Mesothelial cell of epicardium (in vitro differentiated cells): Measurements from ENCODE around the gene RANBP10. TPM values are rescaled to one million over a fixed set of nuclear protein-coding genes. Genes with fewer than 3 reads are reported as not detected.
A peak's percentile ranks its signal among the peaks of the same experiment; 100 is the strongest.

ENCODE experiments used
- DNase-seq, 2 experiments: peaks; one replicate each; pipeline ENCODE4 v3.0.0; 2021; ENCODE audit warnings: low spot score in 2 of 2; ENCODE audit not compliant: unreplicated experiment in 2 of 2
- H3K27ac Mint-ChIP-seq: 2 replicates; pipeline ENCODE4 v1.8.0; 2021; ENCODE audit warnings: mixed read lengths
- H3K27me3 Mint-ChIP-seq: 2 replicates; pipeline ENCODE4 v1.8.0; 2021; ENCODE audit warnings: low read depth, mixed read lengths
- H3K36me3 Mint-ChIP-seq: 2 replicates; pipeline ENCODE4 v1.8.0; 2021; ENCODE audit warnings: mixed read lengths
- H3K4me1 Mint-ChIP-seq: 2 replicates; pipeline ENCODE4 v1.8.0; 2021; ENCODE audit warnings: mixed read lengths
- H3K4me3 Mint-ChIP-seq: 2 replicates; pipeline ENCODE4 v1.8.0; 2021; ENCODE audit warnings: mild to moderate bottlenecking, moderate library complexity, mixed read lengths
- H3K9me3 Mint-ChIP-seq: 2 replicates; pipeline ENCODE4 v1.8.0; 2021; ENCODE audit warnings: mixed read lengths
- total RNA-seq: library from RNA; stranded (reverse); gene quantifications from 3 replicates; pipeline ENCODE4 v1.2.1, GENCODE V29; 2021
- TF ChIP-seq, protein P1 (sequence below): fragments of 200-600 bp; sonication (generic); IDR thresholded peaks from one replicate; pipeline ENCODE4 v1.5.0; 2021; ENCODE audit warnings: antibody characterized with exemption; ENCODE audit not compliant: unreplicated experiment

RANBP10 gene
- total RNA-seq, 1 donor from 2014 or later = 24.0 TPM

DNA sequence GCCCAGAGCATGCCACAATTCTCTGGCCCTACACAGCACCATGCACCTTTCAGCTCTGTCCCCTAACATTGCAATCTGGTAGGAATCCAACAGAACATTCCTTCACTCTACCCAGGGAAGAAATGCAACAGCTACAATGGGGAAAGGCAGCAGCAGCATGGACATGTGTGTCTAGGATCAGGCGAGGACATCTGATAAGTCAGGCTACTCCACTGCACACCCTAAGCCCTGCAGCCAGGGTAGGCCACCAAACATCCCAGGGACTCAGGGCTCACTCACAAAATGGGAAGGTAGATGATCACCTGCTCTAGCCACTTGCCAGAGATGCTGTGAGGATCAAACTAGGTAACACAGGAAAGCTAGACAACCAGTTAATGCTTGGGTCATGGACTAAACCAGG, 5.1 kb downstream of the RANBP10 start:
- Mint-ChIP-seq H3K9me3 (no peaks in the 10 kb centered on the region), H3K27me3 (no peaks in the 10 kb centered on the region), H3K4me1 (peaks cover 17% of the 10 kb centered on the region), H3K4me3 (no peak overlapping the region), H3K36me3 (peaks cover 22% of the 10 kb centered on the region), H3K27ac (no peak overlapping the region)
- DNase-seq = no peak
- TF ChIP-seq, protein P1, sequence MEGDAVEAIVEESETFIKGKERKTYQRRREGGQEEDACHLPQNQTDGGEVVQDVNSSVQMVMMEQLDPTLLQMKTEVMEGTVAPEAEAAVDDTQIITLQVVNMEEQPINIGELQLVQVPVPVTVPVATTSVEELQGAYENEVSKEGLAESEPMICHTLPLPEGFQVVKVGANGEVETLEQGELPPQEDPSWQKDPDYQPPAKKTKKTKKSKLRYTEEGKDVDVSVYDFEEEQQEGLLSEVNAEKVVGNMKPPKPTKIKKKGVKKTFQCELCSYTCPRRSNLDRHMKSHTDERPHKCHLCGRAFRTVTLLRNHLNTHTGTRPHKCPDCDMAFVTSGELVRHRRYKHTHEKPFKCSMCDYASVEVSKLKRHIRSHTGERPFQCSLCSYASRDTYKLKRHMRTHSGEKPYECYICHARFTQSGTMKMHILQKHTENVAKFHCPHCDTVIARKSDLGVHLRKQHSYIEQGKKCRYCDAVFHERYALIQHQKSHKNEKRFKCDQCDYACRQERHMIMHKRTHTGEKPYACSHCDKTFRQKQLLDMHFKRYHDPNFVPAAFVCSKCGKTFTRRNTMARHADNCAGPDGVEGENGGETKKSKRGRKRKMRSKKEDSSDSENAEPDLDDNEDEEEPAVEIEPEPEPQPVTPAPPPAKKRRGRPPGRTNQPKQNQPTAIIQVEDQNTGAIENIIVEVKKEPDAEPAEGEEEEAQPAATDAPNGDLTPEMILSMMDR = no peak

DNA sequence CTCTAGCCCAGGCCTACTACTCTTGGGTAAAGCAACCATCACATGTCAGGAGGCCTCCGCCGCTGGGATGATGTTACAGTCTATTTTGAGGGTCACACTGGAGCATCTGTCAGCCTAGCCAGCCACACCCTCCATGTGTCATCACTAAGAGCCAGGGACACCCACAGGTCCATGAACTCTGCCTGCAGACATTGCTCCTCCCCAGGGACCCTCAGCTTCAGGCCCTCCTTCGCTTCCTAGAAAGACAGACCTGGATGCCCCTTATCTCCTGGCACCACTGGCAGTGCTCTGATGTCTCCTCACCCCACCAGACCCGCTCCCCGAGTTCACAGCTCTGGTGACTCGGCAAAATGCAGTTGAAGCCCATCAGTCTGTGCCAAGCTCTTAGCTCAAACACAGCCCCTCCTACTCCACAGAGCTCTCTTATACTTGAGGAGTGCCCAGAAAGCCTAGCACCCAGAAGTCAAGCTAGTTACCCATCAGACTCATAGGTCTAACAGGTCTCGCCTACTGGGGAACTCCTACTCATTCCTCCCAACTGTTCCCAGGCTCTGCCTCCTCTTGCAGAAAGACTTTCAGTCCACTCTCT, 5.9 kb downstream of the RANBP10 start:
- Mint-ChIP-seq H3K4me1 (peaks cover 12% of the 10 kb centered on the region), H3K9me3 (no peaks in the 10 kb centered on the region), H3K27ac (no peak overlapping the region), H3K4me3 (no peak overlapping the region), H3K27me3 (no peaks in the 10 kb centered on the region), H3K36me3 (peaks cover 23% of the 10 kb centered on the region)
- TF ChIP-seq, protein P1 = no peak
- DNase-seq = no peak

DNA sequence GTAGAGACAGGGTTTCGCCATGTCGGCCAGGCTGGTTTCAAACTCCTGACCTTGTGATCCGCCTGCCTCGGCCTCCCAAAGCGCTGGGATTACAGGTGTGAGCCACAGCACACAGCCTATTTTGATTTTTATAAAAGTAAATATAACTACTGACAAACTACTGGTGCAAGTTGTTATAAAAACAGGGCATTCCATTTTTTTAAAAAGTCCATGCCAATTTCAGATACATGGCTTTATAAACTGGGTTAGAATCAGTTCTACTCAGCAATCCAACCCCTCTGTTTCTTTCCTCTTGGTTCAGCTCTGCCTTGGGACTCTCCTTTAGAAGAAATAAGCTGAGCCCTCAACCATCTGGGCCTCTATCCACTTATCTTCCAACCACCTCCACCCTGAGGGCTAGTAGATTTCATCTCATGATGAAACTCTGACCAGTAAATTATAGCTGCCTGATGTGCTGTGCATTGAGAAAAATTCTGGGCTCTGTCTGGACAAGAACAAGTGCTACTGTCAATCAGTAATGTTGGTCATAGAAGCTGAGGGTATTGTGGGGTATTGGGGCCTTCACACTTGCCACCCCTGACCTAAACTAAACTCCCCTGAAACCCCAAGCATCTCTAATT, 10.2 kb downstream of the RANBP10 start:
- Mint-ChIP-seq H3K4me1 (peaks cover 4% of the 10 kb centered on the region), H3K36me3 (peaks cover 17% of the 10 kb centered on the region), H3K4me3 (no peak overlapping the region), H3K27me3 (no peaks in the 10 kb centered on the region), H3K9me3 (no peaks in the 10 kb centered on the region), H3K27ac (peak overlapping the region; percentile 56)
- DNase-seq = no peak
- TF ChIP-seq, protein P1 = no peak

DNA sequence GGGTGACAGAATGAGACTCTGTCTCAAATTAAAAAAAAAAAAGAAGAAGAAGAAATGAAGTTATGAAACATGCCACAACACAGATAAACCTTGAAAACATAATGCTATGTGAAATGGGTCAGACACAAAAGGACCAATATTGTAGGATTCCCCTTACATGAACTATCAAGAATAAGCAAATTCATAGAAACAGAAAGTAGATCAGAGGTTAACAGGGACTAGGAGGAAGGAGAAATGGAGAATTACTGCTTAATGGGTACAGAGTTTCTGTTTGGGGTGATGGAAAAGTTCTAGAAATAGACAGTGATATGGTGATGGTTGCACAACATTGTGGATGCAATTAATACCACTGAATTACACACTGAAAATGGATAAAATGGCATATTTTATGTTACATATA, 16.3 kb downstream of the RANBP10 start:
- no peaks in the 10 kb centered on the region for H3K4me1 Mint-ChIP-seq
- no peaks in the 10 kb centered on the region for H3K9me3 Mint-ChIP-seq
- DNase-seq = no peak
- no peak overlapping the region for H3K4me3 Mint-ChIP-seq
- H3K27me3 Mint-ChIP-seq = no peaks in the 10 kb centered on the region
- peaks cover 4% of the 10 kb centered on the region for H3K36me3 Mint-ChIP-seq
- no peak overlapping the region for H3K27ac Mint-ChIP-seq
- TF ChIP-seq, protein P1 = no peak

DNA sequence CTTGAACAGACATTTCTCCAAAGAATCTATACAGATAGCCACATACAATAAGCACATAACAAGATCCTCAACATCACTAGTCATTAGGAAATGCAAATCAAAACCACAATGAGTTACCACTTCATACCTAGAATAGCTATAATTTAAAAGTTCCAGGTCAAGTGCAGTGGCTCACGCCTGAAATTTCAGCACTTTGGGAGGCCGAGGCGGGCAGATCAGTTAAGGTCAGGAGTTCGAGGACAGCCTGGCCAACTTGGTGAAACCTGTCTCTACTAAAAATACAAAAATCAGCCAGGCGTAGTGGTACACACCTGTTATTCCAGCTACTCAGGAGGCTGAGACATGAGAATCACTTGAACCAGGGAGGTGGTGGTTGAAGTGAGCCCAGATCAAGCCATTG, 19.9 kb downstream of the RANBP10 start:
- Mint-ChIP-seq H3K9me3 (no peaks in the 10 kb centered on the region), H3K4me3 (no peak overlapping the region), H3K27ac (no peak overlapping the region), H3K4me1 (no peaks in the 10 kb centered on the region), H3K27me3 (no peaks in the 10 kb centered on the region), H3K36me3 (peaks cover 10% of the 10 kb centered on the region)
- DNase-seq = no peak
- TF ChIP-seq, protein P1 = no peak
